ENCODE data around the gene NUDT15.

- no peak for TF ChIP-seq GATA2 (IDR thresholded peaks at IDR 0.05; ENCODE audit: low read depth, low read length)
- TF ChIP-seq GATA3 (IDR thresholded peaks at IDR 0.05; ENCODE audit: low read depth, low read length): no peak
Measured at GRCh38 chr13:48009284-48009683, 28.2 kb upstream of the NUDT15 start.

All from SH-SY5Y (cell line).